Endodermal cell (in vitro differentiated cells): ENCODE data around the gene SEPSECS. TPM values are rescaled to one million over a fixed set of nuclear protein-coding genes. Genes with fewer than 3 reads are reported as not detected.
A peak's percentile ranks its signal among the peaks of the same experiment; 100 is the strongest.

Source experiments
- DNase-seq: peaks from one replicate; pipeline ENCODE4 v3.0.0-alpha.2; 2017
- H3K27ac ChIP-seq: 2 replicates; pipeline ENCODE4 v1.5.1; 2013; ENCODE audit warnings: mild to moderate bottlenecking, low read depth, low read length, moderate library complexity
- H3K27me3 ChIP-seq: 2 replicates; pipeline ENCODE4 v1.6.1; 2013; ENCODE audit warnings: mild to moderate bottlenecking, low read length, moderate library complexity; ENCODE audit not compliant: insufficient read depth, control insufficient read depth, poor library complexity, severe bottlenecking
- H3K36me3 ChIP-seq: 2 replicates; pipeline ENCODE4 v1.7.0; 2013; ENCODE audit warnings: mild to moderate bottlenecking, low read length, moderate library complexity; ENCODE audit not compliant: control insufficient read depth, insufficient read depth
- H3K4me1 ChIP-seq: one replicate; pipeline ENCODE4 v1.7.0; 2013; ENCODE audit warnings: low read length; ENCODE audit not compliant: control insufficient read depth, insufficient read depth
- H3K4me3 ChIP-seq: 2 replicates; pipeline ENCODE4 v1.5.1; 2013; ENCODE audit warnings: mild to moderate bottlenecking, low read length, moderate library complexity
- H3K9ac ChIP-seq: 2 replicates; pipeline ENCODE4 v1.6.1; 2013; ENCODE audit warnings: mild to moderate bottlenecking, low read length, moderate library complexity; ENCODE audit not compliant: poor library complexity, severe bottlenecking; ENCODE audit errors: extremely low read depth
- H3K9me3 ChIP-seq: 2 replicates; pipeline ENCODE4 v1.6.1; 2013; ENCODE audit warnings: mild to moderate bottlenecking, low read length, moderate library complexity; ENCODE audit not compliant: control insufficient read depth
- H3K27ac Mint-ChIP-seq: 2 replicates; pipeline ENCODE4 v1.8.0; 2020; ENCODE audit warnings: mixed read lengths
- H3K27me3 Mint-ChIP-seq: 2 replicates; pipeline ENCODE4 v1.8.0; 2021; ENCODE audit warnings: mild to moderate bottlenecking, mixed read lengths; ENCODE audit not compliant: insufficient read depth
- H3K36me3 Mint-ChIP-seq: 2 replicates; pipeline ENCODE4 v1.8.0; 2020; ENCODE audit warnings: low read depth, mixed read lengths
- H3K4me1 Mint-ChIP-seq: 2 replicates; pipeline ENCODE4 v1.8.0; 2020; ENCODE audit warnings: mixed read lengths
- H3K4me3 Mint-ChIP-seq: 2 replicates; pipeline ENCODE4 v1.8.0; 2020; ENCODE audit warnings: mild to moderate bottlenecking, moderate library complexity, mixed read lengths
- H3K9me3 Mint-ChIP-seq: 2 replicates; pipeline ENCODE4 v1.8.0; 2020; ENCODE audit warnings: mild to moderate bottlenecking, mixed read lengths
- WGBS, 2 experiments: methylation state at CpG; one replicate each; pipeline versions ENCODE4 v1.1.5 to v1.1.7; 2013; ENCODE audit warnings: missing lambda C conversion rate in 2 of 2, mixed read lengths in 1 of 2; ENCODE audit not compliant: insufficient coverage in 1 of 2, insufficient read length in 1 of 2; 5-methylcytosine and 5-hydroxymethylcytosine counted together
- total RNA-seq, 2 donors: library from RNA; stranded (reverse); fragmentation: NEBNext Ultra II Directional in 1 of 2; extraction: Animal tissue kit (Norgen Biotek cat#: 25700) in 1 of 2; gene quantifications; 2 replicates in 1 of 2; 3 replicates in 1 of 2; pipeline ENCODE4 v1.2.1, GENCODE V29; 2021
- TF ChIP-seq, protein P1 (sequence below): fragments of 200-600 bp; sonication (generic); conservative IDR thresholded peaks from 2 replicates; pipeline ENCODE4 v1.5.0; 2021; ENCODE audit warnings: antibody characterized with exemption, mild to moderate bottlenecking

The SEPSECS gene
- total RNA-seq, 2 donors from 2014 or later = 5.9 to 12.6 TPM

DNA sequence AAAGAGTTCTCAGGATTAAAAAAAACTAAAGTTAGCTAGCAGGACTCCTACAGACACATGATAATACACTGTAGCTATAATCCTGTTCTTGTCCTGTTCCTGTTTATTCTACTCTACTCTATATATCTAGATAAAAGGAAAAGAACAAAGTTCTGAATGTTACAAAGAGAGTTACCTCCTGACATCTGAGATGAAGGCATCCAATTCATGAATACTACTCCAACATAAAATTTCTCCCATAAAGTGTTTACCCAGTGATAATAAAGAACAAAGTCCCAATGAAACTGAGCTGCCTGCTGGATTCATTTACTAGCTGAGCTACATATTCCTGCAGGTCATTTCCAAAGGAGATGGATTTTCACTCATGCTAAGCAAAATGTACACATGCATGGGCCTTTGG lies 27.1 kb downstream of the SEPSECS start:
- H3K27ac Mint-ChIP-seq = no peak overlapping the region
- peaks cover 22% of the 10 kb centered on the region for H3K36me3 Mint-ChIP-seq
- H3K4me3 Mint-ChIP-seq = no peak overlapping the region
- H3K36me3 ChIP-seq = no peaks in the 10 kb centered on the region
- TF ChIP-seq, protein P1, sequence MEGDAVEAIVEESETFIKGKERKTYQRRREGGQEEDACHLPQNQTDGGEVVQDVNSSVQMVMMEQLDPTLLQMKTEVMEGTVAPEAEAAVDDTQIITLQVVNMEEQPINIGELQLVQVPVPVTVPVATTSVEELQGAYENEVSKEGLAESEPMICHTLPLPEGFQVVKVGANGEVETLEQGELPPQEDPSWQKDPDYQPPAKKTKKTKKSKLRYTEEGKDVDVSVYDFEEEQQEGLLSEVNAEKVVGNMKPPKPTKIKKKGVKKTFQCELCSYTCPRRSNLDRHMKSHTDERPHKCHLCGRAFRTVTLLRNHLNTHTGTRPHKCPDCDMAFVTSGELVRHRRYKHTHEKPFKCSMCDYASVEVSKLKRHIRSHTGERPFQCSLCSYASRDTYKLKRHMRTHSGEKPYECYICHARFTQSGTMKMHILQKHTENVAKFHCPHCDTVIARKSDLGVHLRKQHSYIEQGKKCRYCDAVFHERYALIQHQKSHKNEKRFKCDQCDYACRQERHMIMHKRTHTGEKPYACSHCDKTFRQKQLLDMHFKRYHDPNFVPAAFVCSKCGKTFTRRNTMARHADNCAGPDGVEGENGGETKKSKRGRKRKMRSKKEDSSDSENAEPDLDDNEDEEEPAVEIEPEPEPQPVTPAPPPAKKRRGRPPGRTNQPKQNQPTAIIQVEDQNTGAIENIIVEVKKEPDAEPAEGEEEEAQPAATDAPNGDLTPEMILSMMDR = no peak
- H3K4me1 ChIP-seq = peaks cover 22% of the 10 kb centered on the region
- H3K9ac ChIP-seq = no peak overlapping the region
- H3K27me3 ChIP-seq = no peaks in the 10 kb centered on the region
- peaks cover 26% of the 10 kb centered on the region for H3K9me3 Mint-ChIP-seq
- peaks cover 38% of the 10 kb centered on the region for H3K4me1 Mint-ChIP-seq
- H3K27ac ChIP-seq = no peak overlapping the region
- H3K9me3 ChIP-seq = peaks cover 17% of the 10 kb centered on the region
- no peaks in the 10 kb centered on the region for H3K27me3 Mint-ChIP-seq
- DNase-seq = no peak
- H3K4me3 ChIP-seq = no peak overlapping the region

DNA sequence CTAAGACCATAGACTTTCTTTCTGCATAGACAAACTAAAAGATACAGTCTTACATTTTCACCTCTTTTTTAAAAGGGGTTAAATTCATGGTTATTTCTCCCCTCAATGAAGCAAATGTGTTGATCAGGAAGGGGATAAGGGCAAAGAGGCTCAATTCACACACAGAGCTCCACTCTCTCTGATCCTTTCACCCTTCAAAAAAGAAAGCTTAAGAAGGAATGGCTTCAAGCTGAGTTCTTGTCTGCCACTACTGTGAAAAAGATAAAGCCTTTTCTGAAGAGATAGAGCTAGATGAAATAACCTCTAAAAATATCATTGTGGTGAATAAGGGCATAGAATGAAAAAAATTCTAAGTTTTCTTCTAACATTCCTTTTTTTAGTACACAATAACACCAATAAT lies 28.3 kb downstream of the SEPSECS start:
- Mint-ChIP-seq H3K4me3 (no peak overlapping the region), H3K27ac (peak overlapping the region; percentile 67), H3K9me3 (peaks cover 18% of the 10 kb centered on the region), H3K27me3 (no peaks in the 10 kb centered on the region), H3K4me1 (peaks cover 42% of the 10 kb centered on the region), H3K36me3 (peaks cover 14% of the 10 kb centered on the region)
- H3K36me3 ChIP-seq = no peaks in the 10 kb centered on the region
- H3K9me3 ChIP-seq = peaks cover 14% of the 10 kb centered on the region
- H3K4me1 ChIP-seq = peaks cover 22% of the 10 kb centered on the region
- H3K27me3 ChIP-seq = no peaks in the 10 kb centered on the region
- TF ChIP-seq, protein P1 = no peak
- H3K27ac ChIP-seq = peak overlapping the region; percentile 17
- H3K9ac ChIP-seq = no peak overlapping the region
- H3K4me3 ChIP-seq = no peak overlapping the region
- no peak for DNase-seq

DNA sequence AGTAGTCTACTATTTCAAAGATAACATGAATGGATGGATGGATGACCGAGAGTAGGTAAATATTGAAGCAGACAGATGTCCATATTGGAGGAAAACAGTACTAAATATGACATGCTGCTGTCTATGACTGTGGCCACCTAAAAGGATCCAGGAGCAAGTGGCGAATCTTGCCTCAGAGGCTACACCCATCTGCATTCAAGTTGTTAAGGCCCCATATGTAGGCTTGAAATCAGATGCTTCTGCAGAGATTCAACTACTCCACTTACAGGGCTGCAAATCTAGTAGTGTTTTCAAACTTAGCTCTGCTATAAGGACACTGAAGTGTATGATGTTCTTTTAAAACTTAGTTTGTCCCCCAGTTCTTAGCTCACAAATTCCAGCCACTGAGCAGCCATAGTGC lies 28.9 kb downstream of the SEPSECS start:
- peak overlapping the region; percentile 17 for H3K27ac ChIP-seq

More for the DNA sequence above, 28.9 kb downstream of the SEPSECS start:
- TF ChIP-seq, protein P1 = no peak
- no peaks in the 10 kb centered on the region for H3K27me3 Mint-ChIP-seq
- H3K9ac ChIP-seq = no peak overlapping the region
- peak overlapping the region; percentile 67 for H3K27ac Mint-ChIP-seq
- peaks cover 8% of the 10 kb centered on the region for H3K36me3 Mint-ChIP-seq
- H3K9me3 ChIP-seq = peaks cover 9% of the 10 kb centered on the region
- peaks cover 12% of the 10 kb centered on the region for H3K9me3 Mint-ChIP-seq
- no peak for DNase-seq
- H3K27me3 ChIP-seq = no peaks in the 10 kb centered on the region
- peaks cover 22% of the 10 kb centered on the region for H3K4me1 ChIP-seq
- H3K4me3 Mint-ChIP-seq = no peak overlapping the region
- H3K4me3 ChIP-seq = no peak overlapping the region
- peaks cover 42% of the 10 kb centered on the region for H3K4me1 Mint-ChIP-seq
- no peaks in the 10 kb centered on the region for H3K36me3 ChIP-seq
- WGBS, 2 experiments = 13 to 65% methylated on average over 1 to 2 of the region's 2 CpGs
